ENCODE measurements around the gene CDC42EP4.

Gene CDC42EP4

DNA sequence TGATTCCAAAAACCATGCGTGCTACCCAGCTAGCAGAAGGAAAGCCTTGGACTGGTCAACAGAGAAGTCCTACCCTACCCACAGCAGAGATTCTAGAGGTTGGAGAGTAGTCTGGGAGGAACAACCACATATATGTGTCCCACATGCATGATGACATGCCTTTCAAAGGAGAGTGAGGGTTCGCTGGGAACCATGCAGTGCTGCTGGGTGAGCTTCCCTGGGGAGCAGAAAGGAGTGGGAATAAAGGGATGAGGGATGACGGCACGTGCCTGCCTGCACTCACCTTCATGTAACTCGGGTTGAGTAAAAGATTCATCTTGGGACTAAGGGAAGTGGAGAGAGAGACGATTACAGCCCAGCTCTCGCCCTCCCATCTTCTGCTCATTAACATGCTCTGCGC, 59.9 kb downstream of the CDC42EP4 start:
- DNase-seq (ENCODE audit: low spot score): no peak

- DNase-seq (ENCODE audit: low spot score): no peak
Observed at GRCh38 chr17:73250851-73251640, 60.8 kb downstream of the CDC42EP4 start.

DNA sequence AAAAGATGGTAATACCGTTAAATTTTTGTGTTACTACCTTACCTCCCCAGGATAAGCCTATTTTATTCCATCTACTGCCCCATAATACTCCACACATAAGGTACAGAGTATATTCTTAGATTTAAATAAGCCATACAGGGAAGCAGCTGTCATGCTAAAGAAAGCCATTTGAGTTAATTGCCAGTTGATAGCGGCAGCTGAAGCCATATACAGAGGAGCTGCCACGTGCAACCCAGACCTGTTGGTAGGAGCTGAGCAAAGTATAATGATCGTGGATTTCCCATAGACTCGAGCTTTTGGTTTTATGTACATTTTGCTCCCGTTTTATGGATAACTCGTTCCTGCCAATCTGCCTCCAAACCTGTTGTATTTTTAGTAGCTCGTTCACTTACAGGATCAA, 62.1 kb downstream of the CDC42EP4 start:
- no peak for DNase-seq (ENCODE audit: low spot score)

DNA sequence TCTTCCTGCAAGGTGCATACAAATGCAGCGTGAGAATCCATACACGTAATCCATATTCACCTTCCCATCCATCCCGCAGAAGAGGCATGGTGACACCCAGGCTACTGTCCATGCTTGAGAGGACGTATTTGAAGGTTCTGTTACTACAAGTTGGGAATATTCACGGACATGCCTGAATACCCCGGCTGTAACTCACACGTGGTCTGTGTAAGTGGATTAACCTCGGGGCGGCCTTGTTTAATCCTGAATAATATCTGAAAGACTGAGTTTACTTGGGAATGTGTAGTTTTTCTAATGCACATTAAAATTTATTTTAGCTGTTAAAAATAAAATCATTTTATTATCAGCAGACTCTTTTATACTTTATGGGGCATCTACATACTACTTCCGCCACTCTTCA, 63.3 kb downstream of the CDC42EP4 start:
- DNase-seq (ENCODE audit: low spot score): no peak

DNA sequence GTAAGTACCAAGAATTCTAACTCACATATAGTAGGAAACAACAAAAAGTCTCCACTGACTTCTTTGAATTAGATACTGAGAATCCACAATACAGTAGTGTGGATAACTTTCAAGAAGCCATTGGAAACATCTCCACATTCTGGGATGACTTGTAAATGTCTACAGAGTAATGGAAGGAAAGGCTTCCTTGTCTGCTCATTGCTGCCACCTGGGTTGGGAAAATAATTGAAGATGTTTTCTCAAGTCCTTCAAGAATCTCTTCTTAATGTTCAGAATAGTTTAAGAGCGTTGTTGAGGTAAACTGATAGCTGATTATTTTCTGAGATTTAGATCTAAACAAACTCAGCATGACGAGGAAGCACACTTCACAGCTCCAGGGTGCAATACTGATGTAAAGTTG, 64.1 kb downstream of the CDC42EP4 start:
- DNase-seq (ENCODE audit: low spot score): no peak

- no peak for DNase-seq (ENCODE audit: low spot score)
Observed at GRCh38 chr17:73240561-73240960, 71.2 kb downstream of the CDC42EP4 start.

DNA sequence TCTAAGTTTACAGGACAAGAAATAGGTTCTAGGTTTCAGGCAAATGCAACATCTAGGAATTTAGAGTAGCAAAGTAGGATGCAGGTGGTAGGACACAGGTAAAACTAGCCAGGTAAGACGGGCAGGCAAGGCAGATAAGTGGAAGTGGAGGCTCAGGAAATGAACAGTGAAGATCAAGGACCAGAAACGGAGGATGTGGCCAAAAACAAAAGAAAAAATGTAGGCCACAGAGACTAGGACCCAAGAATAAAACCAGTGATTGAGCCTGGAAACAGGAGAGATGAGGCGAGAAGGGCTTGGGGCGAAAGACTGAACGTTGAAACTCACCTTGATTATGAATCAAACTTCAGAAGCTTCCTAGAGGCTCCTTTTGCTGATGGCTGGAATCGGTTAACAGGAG, 74.1 kb downstream of the CDC42EP4 start:
- DNase-seq (ENCODE audit: low spot score): no peak

GRCh38 chr17:73234736-73235135, 77.1 kb downstream of the CDC42EP4 start:
- DNase-seq (ENCODE audit: low spot score): no peak

Data from COLO829 (cell line).